SH-SY5Y (cell line): ENCODE measurements around the gene PLEKHB1.

ENCODE experiments used
- GATA2 ChIP-seq: IDR thresholded peaks from 2 replicates; pipeline ENCODE4 v1.6.1; 2011; ENCODE audit warnings: mild to moderate bottlenecking, low read depth, low read length
- GATA3 ChIP-seq: IDR thresholded peaks from 2 replicates; pipeline ENCODE4 v1.6.1; 2011; ENCODE audit warnings: low read depth, mild to moderate bottlenecking, low read length, moderate library complexity

- TF ChIP-seq GATA2, result no peak
- TF ChIP-seq GATA3, result no peak
Observed at GRCh38 chr11:73622926-73623593, 23.3 kb upstream of the PLEKHB1 start.
